ENCODE results near the gene CHCHD6. TPM values are rescaled to one million over a fixed set of nuclear protein-coding genes. Genes with fewer than 3 reads are reported as not detected.

Gene CHCHD6
- total RNA-seq, 1 experiment from 2014 or later, result 40.9 TPM

- no peak for TF ChIP-seq ZNF232 (CRISPR knock-in tag; IDR thresholded peaks at IDR 0.05)
- no peak for TF ChIP-seq E2F5 (CRISPR knock-in tag; IDR thresholded peaks at IDR 0.05)
- no peak for TF ChIP-seq NFATC4 (CRISPR knock-in tag; IDR thresholded peaks at IDR 0.05)
- TF ChIP-seq, protein P1, sequence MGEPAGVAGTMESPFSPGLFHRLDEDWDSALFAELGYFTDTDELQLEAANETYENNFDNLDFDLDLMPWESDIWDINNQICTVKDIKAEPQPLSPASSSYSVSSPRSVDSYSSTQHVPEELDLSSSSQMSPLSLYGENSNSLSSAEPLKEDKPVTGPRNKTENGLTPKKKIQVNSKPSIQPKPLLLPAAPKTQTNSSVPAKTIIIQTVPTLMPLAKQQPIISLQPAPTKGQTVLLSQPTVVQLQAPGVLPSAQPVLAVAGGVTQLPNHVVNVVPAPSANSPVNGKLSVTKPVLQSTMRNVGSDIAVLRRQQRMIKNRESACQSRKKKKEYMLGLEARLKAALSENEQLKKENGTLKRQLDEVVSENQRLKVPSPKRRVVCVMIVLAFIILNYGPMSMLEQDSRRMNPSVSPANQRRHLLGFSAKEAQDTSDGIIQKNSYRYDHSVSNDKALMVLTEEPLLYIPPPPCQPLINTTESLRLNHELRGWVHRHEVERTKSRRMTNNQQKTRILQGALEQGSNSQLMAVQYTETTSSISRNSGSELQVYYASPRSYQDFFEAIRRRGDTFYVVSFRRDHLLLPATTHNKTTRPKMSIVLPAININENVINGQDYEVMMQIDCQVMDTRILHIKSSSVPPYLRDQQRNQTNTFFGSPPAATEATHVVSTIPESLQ (CRISPR knock-in tag; IDR thresholded peaks at IDR 0.05), result no peak
- TF ChIP-seq, protein P2, sequence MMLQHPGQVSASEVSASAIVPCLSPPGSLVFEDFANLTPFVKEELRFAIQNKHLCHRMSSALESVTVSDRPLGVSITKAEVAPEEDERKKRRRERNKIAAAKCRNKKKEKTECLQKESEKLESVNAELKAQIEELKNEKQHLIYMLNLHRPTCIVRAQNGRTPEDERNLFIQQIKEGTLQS (CRISPR knock-in tag; conservative IDR thresholded peaks at IDR 0.05), result no peak
Observed at GRCh38 chr3:126763035-126763434, 59.0 kb downstream of the CHCHD6 start (continued).

- TF ChIP-seq CREM (CRISPR knock-in tag; IDR thresholded peaks at IDR 0.05), result no peak
- TF ChIP-seq, protein P3, sequence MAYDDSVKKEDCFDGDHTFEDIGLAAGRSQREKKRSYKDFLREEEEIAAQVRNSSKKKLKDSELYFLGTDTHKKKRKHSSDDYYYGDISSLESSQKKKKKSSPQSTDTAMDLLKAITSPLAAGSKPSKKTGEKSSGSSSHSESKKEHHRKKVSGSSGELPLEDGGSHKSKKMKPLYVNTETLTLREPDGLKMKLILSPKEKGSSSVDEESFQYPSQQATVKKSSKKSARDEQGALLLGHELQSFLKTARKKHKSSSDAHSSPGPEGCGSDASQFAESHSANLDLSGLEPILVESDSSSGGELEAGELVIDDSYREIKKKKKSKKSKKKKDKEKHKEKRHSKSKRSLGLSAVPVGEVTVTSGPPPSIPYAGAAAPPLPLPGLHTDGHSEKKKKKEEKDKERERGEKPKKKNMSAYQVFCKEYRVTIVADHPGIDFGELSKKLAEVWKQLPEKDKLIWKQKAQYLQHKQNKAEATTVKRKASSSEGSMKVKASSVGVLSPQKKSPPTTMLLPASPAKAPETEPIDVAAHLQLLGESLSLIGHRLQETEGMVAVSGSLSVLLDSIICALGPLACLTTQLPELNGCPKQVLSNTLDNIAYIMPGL (CRISPR knock-in tag; IDR thresholded peaks at IDR 0.05), result no peak
- no peak for TF ChIP-seq ZNF263 (CRISPR knock-in tag; IDR thresholded peaks at IDR 0.05; ENCODE audit: low read depth)
- TF ChIP-seq HMGA2 (CRISPR knock-in tag; IDR thresholded peaks at IDR 0.05), result no peak
- no peak for TF ChIP-seq ESRRA (CRISPR knock-in tag; IDR thresholded peaks at IDR 0.05; ENCODE audit: borderline replicate concordance)
- TF ChIP-seq MYBL2 (CRISPR knock-in tag; IDR thresholded peaks at IDR 0.05), result no peak
- no peak for TF ChIP-seq RORB (CRISPR knock-in tag; IDR thresholded peaks at IDR 0.05)
- TF ChIP-seq MLX (CRISPR knock-in tag; IDR thresholded peaks at IDR 0.05), result no peak
- no peak for TF ChIP-seq ZNF219 (CRISPR knock-in tag; IDR thresholded peaks at IDR 0.05; ENCODE audit: borderline replicate concordance)
- no peak for TF ChIP-seq CBFB (CRISPR knock-in tag; IDR thresholded peaks at IDR 0.05; ENCODE audit: low read depth)
- TF ChIP-seq TP53 (CRISPR knock-in tag; IDR thresholded peaks at IDR 0.05), result no peak
- TF ChIP-seq SOX15 (CRISPR knock-in tag; IDR thresholded peaks at IDR 0.05), result no peak
- no peak for TF ChIP-seq GRHL2 (CRISPR knock-in tag; IDR thresholded peaks at IDR 0.05; ENCODE audit: insufficient replicate concordance, severe bottlenecking)
- TF ChIP-seq PRRX2 (CRISPR knock-in tag; IDR thresholded peaks at IDR 0.05), result no peak
- no peak for TF ChIP-seq AFF4 (CRISPR knock-in tag; IDR thresholded peaks at IDR 0.05; ENCODE audit: borderline replicate concordance)
- no peak for TF ChIP-seq ZNF671 (CRISPR knock-in tag; IDR thresholded peaks at IDR 0.05)
- DNase-seq (ENCODE audit: low spot score), result no peak
- Mint-ChIP-seq H3K4me3 (no peak overlapping the region), H3K27ac (no peak overlapping the region), H3K4me1 (peaks cover 10% of the 10 kb centered on the region), H3K27me3 (ENCODE audit: low read depth) (no peaks in the 10 kb centered on the region; the same call in 1 of the 2 replicates), H3K36me3 (peaks cover 18% of the 10 kb centered on the region), H3K9me3 (peaks cover 15% of the 10 kb centered on the region)
- ChIA-PET POLR2A (no interaction called here), CTCF (interaction anchor here (2.0 kb wide), 1 partner anchor 12 kb away, joined by 8 read pairs; no protein-coding TSS in a partner anchor)
- no peak for ATAC-seq
Observed at GRCh38 chr3:126765187-126766069, 61.4 kb downstream of the CHCHD6 start.

All from WTC11 (cell line).